Thyroid gland (tissue), 4 donors: ENCODE data around the gene UBL7. TPM values are rescaled to one million over a fixed set of nuclear protein-coding genes. Genes with fewer than 3 reads are reported as not detected.

Experiments used
- DNase-seq, 2 donors: peaks; one replicate each; pipeline ENCODE4 v3.0.0-alpha.2; 2019
- H3K27ac ChIP-seq, 3 donors: fragments of 200-600 bp; sonication (generic); 1 replicate in 2 of 3; 2 replicates in 1 of 3; pipeline ENCODE4 v1.5.1; 2016 to 2019; ENCODE audit warnings: mild to moderate bottlenecking in 1 of 3, moderate library complexity in 1 of 3
- H3K27me3 ChIP-seq: fragments of 200-600 bp; sonication (generic); one replicate; pipeline ENCODE4 v1.5.1; 2019
- H3K36me3 ChIP-seq, 2 donors: fragments of 200-600 bp; sonication (generic); one replicate each; pipeline ENCODE4 v1.5.1; 2016 to 2019
- H3K4me1 ChIP-seq, 2 donors: fragments of 200-600 bp; sonication (generic); one replicate each; pipeline ENCODE4 v1.5.1; 2017 to 2019
- H3K4me3 ChIP-seq, 3 donors: fragments of 200-600 bp; sonication (generic); replicated peaks in 1 of 3; 1 replicate in 2 of 3; 2 replicates in 1 of 3; pipeline ENCODE4 v1.5.1; 2016; ENCODE audit warnings: mild to moderate bottlenecking in 1 of 3
- H3K9me3 ChIP-seq: fragments of 200-600 bp; sonication (generic); one replicate; pipeline ENCODE4 v1.5.1; 2017
- CTCF ChIP-seq, 6 experiments: fragments of 200-600 bp in 3 of 6; fragments of 450-650 bp in 3 of 6; sonication (generic) in 3 of 6; IDR thresholded peaks; one replicate each; pipeline ENCODE4 v1.5.1; 2016 to 2019; ENCODE audit warnings: antibody characterized with exemption in 6 of 6, mild to moderate bottlenecking in 2 of 6, inconsistent platforms in 1 of 6, moderate library complexity in 1 of 6
- POLR2A ChIP-seq, 2 donors: fragments of 450-650 bp; IDR thresholded peaks; one replicate each; pipeline ENCODE4 v1.6.1; 2017; ENCODE audit warnings: antibody characterized with exemption in 2 of 2, mild to moderate bottlenecking in 2 of 2, moderate library complexity in 1 of 2
- WGBS, 2 donors: methylation state at CpG; one replicate each; pipeline ENCODE4 v1.1.5; 2017; 5-methylcytosine and 5-hydroxymethylcytosine counted together
- intact Hi-C: fragments of 100-400 bp; cut with DNase I; formaldehyde crosslinking; loops from one replicate; pipeline ENCODE4 v1.15.1; 2023
- microRNA-seq: library from miRNA; unstranded; fragments of <30 nt; microRNA quantifications from one replicate; pipeline ENCODE4, GENCODE V29; 2016
- small RNA-seq: library from RNA; depleted of rRNA; stranded (forward); fragments of <200 nt; gene quantifications from one replicate; pipeline ENCODE3, GENCODE V24; 2016
- total RNA-seq, 4 donors: library from RNA; depleted of rRNA; stranded (reverse); fragments of >200 nt; gene quantifications; one replicate each; pipeline ENCODE4 v1.2.3, GENCODE V29; 2016

The UBL7 gene
- total RNA-seq, 4 donors from 2014 or later, result 60.3 to 103 (median 69.6) TPM

- H3K4me1 ChIP-seq, result no peaks in the 10 kb centered on the region
- H3K9me3 ChIP-seq, result no peaks in the 10 kb centered on the region
- intact Hi-C loops, result no loop called here
- H3K27ac ChIP-seq, result no peak overlapping the region
- H3K4me3 ChIP-seq, result no peak overlapping the region
- 97% methylated on average over 3 to 5 of the region's 5 CpGs for WGBS, 2 donors
- H3K27me3 ChIP-seq, result no peaks in the 10 kb centered on the region
- H3K36me3 ChIP-seq, result no peaks in the 10 kb centered on the region
- DNase-seq, result no peak
- TF ChIP-seq CTCF (IDR thresholded peaks at IDR 0.05) (no peak), POLR2A (IDR thresholded peaks at IDR 0.05) (no peak)
Observed at GRCh38 chr15:74398183-74398582, 62.8 kb downstream of the UBL7 start.

GRCh38 chr15:74397239-74398068 is 63.5 kb downstream of the UBL7 start:
- H3K36me3 ChIP-seq, result no peaks in the 10 kb centered on the region
- no peaks in the 10 kb centered on the region for H3K27me3 ChIP-seq
- DNase-seq, result no peak
- H3K4me3 ChIP-seq, result no peak overlapping the region
- H3K9me3 ChIP-seq, result no peaks in the 10 kb centered on the region
- intact Hi-C loops, result no loop called here
- no peaks in the 10 kb centered on the region for H3K4me1 ChIP-seq
- no peak for TF ChIP-seq CTCF (IDR thresholded peaks at IDR 0.05)
- TF ChIP-seq POLR2A (IDR thresholded peaks at IDR 0.05), result no peak
- no peak overlapping the region for H3K27ac ChIP-seq
- WGBS, 2 donors, result 91 to 96% methylated on average over 5 to 6 of the region's 6 CpGs

- Histone ChIP-seq H3K4me1 (no peaks in the 10 kb centered on the region), H3K27me3 (no peaks in the 10 kb centered on the region), H3K9me3 (no peaks in the 10 kb centered on the region), H3K36me3 (no peaks in the 10 kb centered on the region), H3K27ac (no peak overlapping the region), H3K4me3 (no peak overlapping the region)
- DNase-seq, result no peak
- intact Hi-C loops, result no loop called here
- 56 to 66% methylated on average over 7 to 8 of the region's 9 CpGs for WGBS, 2 donors
- TF ChIP-seq CTCF (IDR thresholded peaks at IDR 0.05) (no peak), POLR2A (IDR thresholded peaks at IDR 0.05) (no peak)
Observed at GRCh38 chr15:74396445-74397238, 64.3 kb downstream of the UBL7 start.

- H3K27me3 ChIP-seq, result no peaks in the 10 kb centered on the region
- intact Hi-C loops, result no loop called here
- 62 to 64% methylated on average over 2 to 9 of the region's 10 CpGs for WGBS, 2 donors
- no peaks in the 10 kb centered on the region for H3K9me3 ChIP-seq
- TF ChIP-seq CTCF (IDR thresholded peaks at IDR 0.05), result no peak
- TF ChIP-seq POLR2A (IDR thresholded peaks at IDR 0.05), result no peak
- no peaks in the 10 kb centered on the region for H3K36me3 ChIP-seq
- H3K4me1 ChIP-seq, result no peaks in the 10 kb centered on the region
- DNase-seq, result no peak
- H3K4me3 ChIP-seq, result no peak overlapping the region
- H3K27ac ChIP-seq, result no peak overlapping the region
Observed at GRCh38 chr15:74396146-74396438, 64.9 kb downstream of the UBL7 start.

Small RNA genes within 50 kb of the gene (microRNA-seq; reads per million reads assigned to microRNA genes)
- not detected for gene MIR6881

Small RNA genes within 50 kb of the gene (small RNA-seq; reads per million reads assigned to genes)
- gene MIR6881, result not detected
- gene RF00591, result not detected

Other genes starting within 250 kb of the UBL7 start
- under 1 TPM in 1 of 4 donors, not detected in 3; 0.13 TPM for gene CCDC33, start 224.8 kb downstream of the UBL7 start, total RNA-seq
- gene CYP11A1, start 93.5 kb downstream of the UBL7 start, total RNA-seq, result 1 to 10 TPM in 1 of 4 donors, under 1 TPM in 2, not detected in 1; 0.54 to 1.2 (median 0.56) TPM
- gene SEMA7A, start 27.2 kb downstream of the UBL7 start, total RNA-seq, result 1 to 10 TPM in 3 of 4 donors, under 1 TPM in 1; 0.29 to 2.0 (median 1.6) TPM
- 1 to 10 TPM; 5.9 to 7.7 (median 6.2) TPM for gene ARID3B, start 80.1 kb upstream of the UBL7 start, total RNA-seq
- gene CLK3, start 154.7 kb upstream of the UBL7 start, total RNA-seq, result 100 to 1,000 TPM in 3 of 4 donors, 10 to 100 TPM in 1; 91.9 to 156 (median 120) TPM
- 10 to 100 TPM; 16.3 to 64.7 (median 25.7) TPM for gene EDC3, start 234.9 kb upstream of the UBL7 start, total RNA-seq